Neural crest cell (in vitro differentiated cells): ENCODE measurements around the gene PGLYRP1. TPM values are rescaled to one million over a fixed set of nuclear protein-coding genes. Genes with fewer than 3 reads are reported as not detected.

Experiments used
- DNase-seq: peaks from one replicate; pipeline ENCODE4 v3.0.0; 2021; ENCODE audit warnings: low read depth, mixed read lengths, low spot score
- H3K27ac Mint-ChIP-seq: one replicate; pipeline ENCODE4 v1.8.0; 2021; ENCODE audit warnings: mild to moderate bottlenecking, mixed read lengths; ENCODE audit not compliant: unreplicated experiment
- H3K27me3 Mint-ChIP-seq: 2 replicates; pipeline ENCODE4 v1.8.0; 2021; ENCODE audit warnings: low read depth, mild to moderate bottlenecking, mixed read lengths
- H3K36me3 Mint-ChIP-seq: 2 replicates; pipeline ENCODE4 v1.8.0; 2021; ENCODE audit warnings: low read depth, mild to moderate bottlenecking, mixed read lengths
- H3K4me1 Mint-ChIP-seq: 2 replicates; pipeline ENCODE4 v1.8.0; 2021; ENCODE audit warnings: mixed read lengths
- H3K4me3 Mint-ChIP-seq: one replicate; pipeline ENCODE4 v1.8.0; 2021; ENCODE audit warnings: mild to moderate bottlenecking, mixed read lengths
- H3K9me3 Mint-ChIP-seq: 2 replicates; pipeline ENCODE4 v1.8.0; 2021; ENCODE audit warnings: mixed read lengths
- total RNA-seq: library from RNA; stranded (reverse); gene quantifications from 2 replicates; pipeline ENCODE4 v1.2.1, GENCODE V29; 2021
- TF ChIP-seq, protein P1 (sequence below): fragments of 200-600 bp; sonication (generic); conservative IDR thresholded peaks from 2 replicates; pipeline ENCODE4 v1.5.0; 2021; ENCODE audit warnings: antibody characterized with exemption, mild to moderate bottlenecking

Gene PGLYRP1
- total RNA-seq, 1 donor from 2014 or later, result not detected

DNA sequence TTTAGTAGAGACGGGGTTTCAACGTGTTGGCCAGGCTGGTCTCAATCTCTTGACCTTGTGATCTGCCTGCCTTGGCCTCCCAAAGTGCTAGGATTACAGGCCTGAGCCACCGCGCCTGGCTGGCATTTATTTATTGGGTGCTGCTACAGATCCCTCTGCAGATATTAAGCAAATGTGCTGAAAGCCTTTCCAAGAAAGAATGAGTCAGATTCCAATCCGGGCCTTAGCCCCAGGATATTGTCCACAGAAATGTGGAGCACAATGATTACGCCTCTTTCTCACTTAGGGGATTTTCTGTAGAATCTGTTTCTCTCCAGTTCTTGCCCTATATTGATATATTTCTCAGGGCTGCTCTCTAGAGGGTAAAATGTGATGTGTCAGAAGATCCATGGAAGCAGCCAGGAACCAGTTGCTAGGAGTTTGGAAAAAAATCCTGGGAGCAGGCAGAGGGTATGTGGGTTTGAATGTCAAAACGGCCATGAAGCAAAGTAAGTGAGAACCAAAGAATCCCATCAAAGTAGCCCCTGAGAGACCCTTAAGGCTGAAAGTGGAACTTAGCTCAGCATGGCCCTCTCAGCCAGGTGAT lies 42.7 kb upstream of the PGLYRP1 start:
- H3K27me3 Mint-ChIP-seq, result no peaks in the 10 kb centered on the region

GRCh38 chr19:46063201-46063600 lies 40.3 kb upstream of the PGLYRP1 start:
- peak overlapping the region; percentile 10 for H3K27ac Mint-ChIP-seq

More for the DNA sequence above, 42.7 kb upstream of the PGLYRP1 start:
- DNase-seq, result no peak
- H3K4me1 Mint-ChIP-seq, result peaks cover 30% of the 10 kb centered on the region
- H3K36me3 Mint-ChIP-seq, result peaks cover 9% of the 10 kb centered on the region
- peaks cover 19% of the 10 kb centered on the region for H3K9me3 Mint-ChIP-seq
- H3K27ac Mint-ChIP-seq, result no peak overlapping the region
- TF ChIP-seq, protein P1, sequence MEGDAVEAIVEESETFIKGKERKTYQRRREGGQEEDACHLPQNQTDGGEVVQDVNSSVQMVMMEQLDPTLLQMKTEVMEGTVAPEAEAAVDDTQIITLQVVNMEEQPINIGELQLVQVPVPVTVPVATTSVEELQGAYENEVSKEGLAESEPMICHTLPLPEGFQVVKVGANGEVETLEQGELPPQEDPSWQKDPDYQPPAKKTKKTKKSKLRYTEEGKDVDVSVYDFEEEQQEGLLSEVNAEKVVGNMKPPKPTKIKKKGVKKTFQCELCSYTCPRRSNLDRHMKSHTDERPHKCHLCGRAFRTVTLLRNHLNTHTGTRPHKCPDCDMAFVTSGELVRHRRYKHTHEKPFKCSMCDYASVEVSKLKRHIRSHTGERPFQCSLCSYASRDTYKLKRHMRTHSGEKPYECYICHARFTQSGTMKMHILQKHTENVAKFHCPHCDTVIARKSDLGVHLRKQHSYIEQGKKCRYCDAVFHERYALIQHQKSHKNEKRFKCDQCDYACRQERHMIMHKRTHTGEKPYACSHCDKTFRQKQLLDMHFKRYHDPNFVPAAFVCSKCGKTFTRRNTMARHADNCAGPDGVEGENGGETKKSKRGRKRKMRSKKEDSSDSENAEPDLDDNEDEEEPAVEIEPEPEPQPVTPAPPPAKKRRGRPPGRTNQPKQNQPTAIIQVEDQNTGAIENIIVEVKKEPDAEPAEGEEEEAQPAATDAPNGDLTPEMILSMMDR, result no peak
- no peak overlapping the region for H3K4me3 Mint-ChIP-seq

DNA sequence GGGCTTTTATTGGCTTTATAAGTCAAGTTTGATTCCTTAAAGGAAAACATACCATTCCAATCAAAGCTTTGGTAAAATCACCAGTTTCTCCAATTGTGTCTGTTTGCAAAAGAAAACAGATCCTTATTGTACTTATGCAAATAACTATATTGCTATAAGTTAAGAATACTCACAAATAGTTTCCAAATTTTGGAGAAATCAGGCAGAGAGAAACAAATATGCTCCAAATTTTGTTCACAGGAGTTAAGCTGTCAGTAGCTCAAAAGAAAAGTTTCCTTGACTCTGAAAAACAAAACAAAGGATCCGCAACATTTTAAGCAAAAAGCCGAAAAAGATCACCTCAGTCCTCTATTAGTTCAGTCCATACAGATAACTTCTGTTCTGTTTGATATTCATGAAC lies 37.2 kb upstream of the PGLYRP1 start:
- peaks cover 16% of the 10 kb centered on the region for H3K36me3 Mint-ChIP-seq
- DNase-seq, result no peak

More at GRCh38 chr19:46063201-46063600, 40.3 kb upstream of the PGLYRP1 start:
- TF ChIP-seq, protein P1, result no peak
- DNase-seq, result no peak
- H3K36me3 Mint-ChIP-seq, result peaks cover 16% of the 10 kb centered on the region
- H3K27me3 Mint-ChIP-seq, result peaks cover 2% of the 10 kb centered on the region
- H3K4me3 Mint-ChIP-seq, result no peak overlapping the region
- peaks cover 30% of the 10 kb centered on the region for H3K9me3 Mint-ChIP-seq
- H3K4me1 Mint-ChIP-seq, result peaks cover 14% of the 10 kb centered on the region

GRCh38 chr19:46058778-46059177 lies 35.9 kb upstream of the PGLYRP1 start:
- no peak overlapping the region for H3K4me3 Mint-ChIP-seq
- H3K27me3 Mint-ChIP-seq, result peaks cover 24% of the 10 kb centered on the region
- peaks cover 32% of the 10 kb centered on the region for H3K9me3 Mint-ChIP-seq

More for the DNA sequence above, 37.2 kb upstream of the PGLYRP1 start:
- TF ChIP-seq, protein P1, result no peak
- Mint-ChIP-seq H3K4me1 (peaks cover 14% of the 10 kb centered on the region), H3K9me3 (peaks cover 34% of the 10 kb centered on the region), H3K4me3 (no peak overlapping the region), H3K27me3 (peaks cover 17% of the 10 kb centered on the region), H3K27ac (no peak overlapping the region)

GRCh38 chr19:46056536-46056935 lies 33.7 kb upstream of the PGLYRP1 start:
- Mint-ChIP-seq H3K4me1 (peaks cover 8% of the 10 kb centered on the region), H3K27me3 (peaks cover 37% of the 10 kb centered on the region), H3K36me3 (peaks cover 7% of the 10 kb centered on the region), H3K27ac (no peak overlapping the region), H3K4me3 (no peak overlapping the region), H3K9me3 (peaks cover 27% of the 10 kb centered on the region)
- TF ChIP-seq, protein P1, result no peak
- DNase-seq, result no peak

More at GRCh38 chr19:46058778-46059177, 35.9 kb upstream of the PGLYRP1 start:
- H3K27ac Mint-ChIP-seq, result no peak overlapping the region
- H3K4me1 Mint-ChIP-seq, result peaks cover 14% of the 10 kb centered on the region
- no peak for DNase-seq
- H3K36me3 Mint-ChIP-seq, result peaks cover 11% of the 10 kb centered on the region
- TF ChIP-seq, protein P1, result no peak
